Transverse colon (tissue), 4 donors: ENCODE results near the gene USP19. TPM values are rescaled to one million over a fixed set of nuclear protein-coding genes. Genes with fewer than 3 reads are reported as not detected.

Experiments used
- DNase-seq: peaks from one replicate; pipeline ENCODE4 v3.0.0-alpha.2; 2019
- H3K27ac ChIP-seq, 4 donors: fragments of 200-600 bp; sonication (generic); 2 replicates each; pipeline ENCODE4 v1.5.1; 2016 to 2018; ENCODE audit warnings: inconsistent platforms in 4 of 4
- H3K27me3 ChIP-seq: fragments of 200-600 bp; sonication (generic); 2 replicates; pipeline ENCODE4 v1.5.1; 2017; ENCODE audit warnings: inconsistent platforms
- H3K36me3 ChIP-seq, 4 donors: fragments of 200-600 bp; sonication (generic); 2 replicates each; pipeline ENCODE4 v1.5.1; 2017 to 2019; ENCODE audit warnings: inconsistent platforms in 4 of 4
- H3K4me1 ChIP-seq, 4 donors: fragments of 200-600 bp; sonication (generic); 2 replicates each; pipeline ENCODE4 v1.5.1; 2017 to 2020; ENCODE audit warnings: inconsistent platforms in 4 of 4
- H3K4me3 ChIP-seq, 4 donors: fragments of 200-600 bp; sonication (generic); 1 replicate in 1 of 4; 2 replicates in 3 of 4; pipeline versions ENCODE4 v1.5.1 to v1.6.1; 2017 to 2019; ENCODE audit warnings: inconsistent platforms in 4 of 4
- H3K9me3 ChIP-seq, 2 donors: fragments of 200-600 bp; sonication (generic); 2 replicates each; pipeline ENCODE4 v1.5.1; 2017 to 2019; ENCODE audit warnings: inconsistent platforms in 2 of 2
- CTCF ChIP-seq, 5 experiments: fragments of 200-600 bp in 3 of 5; fragments of 450-650 bp in 2 of 5; sonication (generic) in 3 of 5; IDR thresholded peaks; 1 replicate in 2 of 5; 2 replicates in 3 of 5; pipeline ENCODE4 v1.5.1; 2016 to 2017; ENCODE audit warnings: antibody characterized with exemption in 5 of 5, inconsistent platforms in 3 of 5, mild to moderate bottlenecking in 2 of 5, moderate library complexity in 1 of 5
- EP300 ChIP-seq: sonication (generic); formaldehyde crosslinking; IDR thresholded peaks from one replicate; pipeline ENCODE4 v1.6.1; 2017; ENCODE audit warnings: antibody characterized with exemption, low read depth
- POLR2A ChIP-seq: fragments of 450-650 bp; IDR thresholded peaks from one replicate; pipeline ENCODE4 v1.6.1; 2016; ENCODE audit warnings: antibody characterized with exemption, mild to moderate bottlenecking, moderate library complexity
- POLR2AphosphoS5 ChIP-seq, 3 donors: sonication (generic); formaldehyde crosslinking; IDR thresholded peaks; one replicate each; pipeline ENCODE4 v1.6.1; 2016; ENCODE audit warnings: antibody characterized with exemption in 3 of 3
- WGBS, 2 donors: methylation state at CpG; one replicate each; pipeline ENCODE4 v1.1.5; 2018; ENCODE audit warnings: low coverage in 1 of 2; 5-methylcytosine and 5-hydroxymethylcytosine counted together
- in situ Hi-C, 4 donors: fragments of 200-750 bp; cut with MboI; loops; one replicate each; pipeline versions ENCODE4 v1.15.0 to v1.15.1; 2017; ENCODE audit warnings: low sequenced_read_pairs in 3 of 4, low pct_ligation_motif_present in 1 of 4, low pct_unique_long_range_greater_than_20kb in 1 of 4
- intact Hi-C: fragments of 100-400 bp; cut with DNase I; formaldehyde crosslinking; loops from one replicate; pipeline ENCODE4 v1.15.1; 2023; ENCODE audit warnings: low total_unique reads
- total RNA-seq, 4 donors: library from RNA; depleted of rRNA; stranded (reverse); fragments of >200 nt; gene quantifications; one replicate each; pipeline ENCODE4 v1.1.0, GENCODE V29; 2016

The USP19 gene
- total RNA-seq, 4 donors from 2014 or later = 66.5 to 86.2 (median 71.7) TPM

- H3K9me3 ChIP-seq = no peaks in the 10 kb centered on the region
- H3K4me1 ChIP-seq = no peaks in the 10 kb centered on the region
- WGBS, 2 donors = 80% methylated on average over 6 of the region's 6 CpGs; no CpG with 5 or more reads in 1 of the 2 donors
- in situ Hi-C loops = no loop called here
- H3K4me3 ChIP-seq = no peak overlapping the region
- TF ChIP-seq CTCF (IDR thresholded peaks at IDR 0.05) (no peak), EP300 (no peak), POLR2A (no peak), POLR2AphosphoS5 (IDR thresholded peaks at IDR 0.05) (no peak)
- peaks cover 0 to 76% (median 40%) of the 10 kb centered on the region in 4 donors for H3K36me3 ChIP-seq
- H3K27me3 ChIP-seq = no peaks in the 10 kb centered on the region
- DNase-seq = no peak
- intact Hi-C loops = no loop called here
- H3K27ac ChIP-seq = no peak overlapping the region
These were observed 9.3 kb downstream of the USP19 start for GRCh38 chr3:49111347-49111746.

DNA sequence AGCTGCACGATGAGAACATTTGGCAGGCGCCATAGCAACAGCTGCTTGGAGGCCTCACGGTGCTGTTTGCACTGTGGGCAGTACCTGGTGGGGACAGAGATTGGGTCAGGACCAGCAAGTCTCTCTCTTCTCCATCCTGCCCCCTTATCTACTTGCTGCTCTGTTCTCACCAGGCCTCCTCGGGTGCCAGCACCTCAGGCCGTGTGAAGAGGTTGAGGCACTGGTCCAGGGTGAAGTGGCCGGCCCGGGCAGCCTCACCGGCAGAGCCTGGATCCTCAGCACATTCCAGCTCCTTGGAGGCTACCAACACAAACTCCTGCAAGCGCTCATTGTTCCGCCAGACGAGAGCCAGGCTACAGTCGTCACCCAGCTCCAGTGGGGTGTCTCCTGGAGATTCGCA is 9.8 kb downstream of the USP19 start:
- no peak for DNase-seq
- intact Hi-C loops (no loop called here), in situ Hi-C loops (no loop called here)
- TF ChIP-seq EP300 (no peak), POLR2AphosphoS5 (IDR thresholded peaks at IDR 0.05) (no peak), POLR2A (no peak), CTCF (IDR thresholded peaks at IDR 0.05) (no peak)
- no peak overlapping the region for H3K27ac ChIP-seq
- H3K9me3 ChIP-seq = no peaks in the 10 kb centered on the region
- H3K27me3 ChIP-seq = no peaks in the 10 kb centered on the region
- peaks cover 0 to 71% (median 35%) of the 10 kb centered on the region in 4 donors for H3K36me3 ChIP-seq
- no peak overlapping the region for H3K4me3 ChIP-seq
- WGBS, 2 donors = 90% methylated on average over 13 of the region's 13 CpGs; no CpG with 5 or more reads in 1 of the 2 donors
- H3K4me1 ChIP-seq = peaks cover under 1 to 3% (median 1%) of the 10 kb centered on the region in 4 donors

DNA sequence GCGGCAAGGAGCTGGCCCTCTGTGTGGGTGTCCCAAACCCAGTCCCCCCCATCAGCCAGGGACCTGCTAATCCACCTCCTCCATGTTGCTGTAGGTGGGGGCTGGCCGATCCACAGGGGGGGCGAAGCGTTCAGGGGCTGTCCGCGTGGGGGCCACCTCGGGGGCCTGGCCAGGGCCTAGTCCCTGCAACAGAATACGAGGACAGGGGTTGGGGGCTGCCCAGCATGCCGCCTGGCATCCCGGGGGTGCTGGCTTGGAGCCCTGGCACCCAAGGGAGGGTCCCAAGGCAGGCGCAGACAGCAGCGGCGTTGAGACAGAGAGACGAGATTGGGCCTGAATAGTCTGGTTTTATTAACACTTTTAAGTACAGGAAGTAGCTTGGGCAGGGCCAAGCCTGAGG is 12.3 kb downstream of the USP19 start:
- no peaks in the 10 kb centered on the region for H3K27me3 ChIP-seq
- no peak overlapping the region for H3K27ac ChIP-seq
- intact Hi-C loops = no loop called here
- H3K4me1 ChIP-seq = peaks cover 16 to 21% (median 17%) of the 10 kb centered on the region in 4 donors
- no peak for DNase-seq
- H3K9me3 ChIP-seq = no peaks in the 10 kb centered on the region
- H3K36me3 ChIP-seq = peaks cover 0 to 46% (median 22%) of the 10 kb centered on the region in 4 donors
- TF ChIP-seq CTCF (IDR thresholded peaks at IDR 0.05) = no peak
- TF ChIP-seq POLR2A = no peak
- TF ChIP-seq EP300 = no peak
- in situ Hi-C loops = no loop called here
- no peak overlapping the region for H3K4me3 ChIP-seq
- 71% methylated on average over 9 of the region's 14 CpGs; no CpG with 5 or more reads in 1 of the 2 donors for WGBS, 2 donors

DNA sequence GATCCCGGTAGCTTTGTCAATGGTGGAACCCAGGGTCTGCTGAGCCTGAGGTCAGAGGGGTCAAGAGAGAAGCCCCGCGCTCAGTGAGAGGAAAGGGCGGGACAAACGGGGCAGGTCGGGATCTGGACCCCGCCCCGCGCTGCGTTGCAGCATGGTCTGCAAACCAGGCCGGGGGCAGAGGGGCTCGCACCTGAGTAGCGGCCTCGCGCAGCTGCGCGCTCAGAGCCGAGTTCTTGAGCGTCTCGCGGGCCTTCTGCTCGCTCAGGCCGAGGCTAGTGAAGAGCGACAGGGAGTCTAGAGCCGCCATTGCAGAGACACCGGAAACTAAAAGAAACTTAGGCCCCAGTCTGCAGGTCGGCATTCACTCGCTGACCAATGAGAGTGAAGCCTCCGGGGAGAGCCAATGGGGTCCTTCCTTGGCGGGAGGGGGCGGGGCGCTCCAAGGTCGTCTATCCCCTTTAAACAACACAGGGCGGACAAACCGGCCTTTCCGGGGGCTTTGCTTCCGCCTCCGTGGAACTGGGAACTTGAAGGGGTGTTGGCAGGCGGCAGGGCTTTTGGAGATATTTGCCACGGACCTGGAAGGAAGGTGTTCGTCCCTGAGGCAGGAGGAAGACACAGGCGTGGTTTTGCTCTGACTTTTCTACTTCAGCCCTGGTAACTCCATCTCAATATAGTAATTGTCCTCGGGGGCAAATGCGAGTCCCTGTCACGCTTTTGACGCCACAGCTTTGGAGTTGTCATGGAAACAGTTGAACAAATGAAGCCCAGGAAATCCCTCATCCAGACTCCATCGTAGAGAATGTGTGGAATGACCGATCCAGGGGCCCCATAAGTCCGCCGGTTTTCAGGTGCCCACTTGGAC is 16.0 kb downstream of the USP19 start, which contains the start of gene QARS1:
TSS of gene QARS1 (minus strand) at position 331 of the 865 bp plus-strand sequence. CDS start at position 307, 24 bp downstream.
- peak within 1 kb of the TSS; percentile 86 to 93 (median 90) for H3K27ac ChIP-seq
- no peaks in the 10 kb centered on the region for H3K27me3 ChIP-seq
- peaks cover 0 to 35% (median 15%) of the 10 kb centered on the region in 4 donors for H3K36me3 ChIP-seq
- TF ChIP-seq POLR2AphosphoS5 (IDR thresholded peaks at IDR 0.05) (peak; percentile 54 to 78 (median 75)), CTCF (IDR thresholded peaks at IDR 0.05) (no peak), EP300 (no peak), POLR2A (peak; percentile 75)
- in situ Hi-C loops = no loop called here
- peak within 1 kb of the TSS; percentile 75 to 96 (median 82) for H3K4me3 ChIP-seq
- intact Hi-C loops = no loop called here
- peaks cover 16 to 26% (median 21%) of the 10 kb centered on the region in 4 donors for H3K4me1 ChIP-seq
- 0 to 4% methylated on average over 2 to 38 of the region's 50 CpGs for WGBS, 2 donors
- peak; percentile 96 for DNase-seq
- H3K9me3 ChIP-seq = no peaks in the 10 kb centered on the region
